HUES48 (cell line): Measurements from ENCODE around the gene MAP3K5.

Experiments
- H3K27ac ChIP-seq: one replicate; pipeline ENCODE4 v1.7.0; 2013; ENCODE audit warnings: low read depth, low read length, inconsistent platforms
- H3K27me3 ChIP-seq: 2 replicates; pipeline ENCODE4 v1.6.1; 2013; ENCODE audit warnings: mild to moderate bottlenecking, low read length; ENCODE audit not compliant: control insufficient read depth, insufficient read depth
- H3K36me3 ChIP-seq: 2 replicates; pipeline ENCODE4 v1.6.1; 2013; ENCODE audit warnings: low read length; ENCODE audit not compliant: control insufficient read depth, insufficient read depth
- H3K4me1 ChIP-seq: 2 replicates; pipeline ENCODE4 v1.6.1; 2013; ENCODE audit warnings: mild to moderate bottlenecking, low read length; ENCODE audit not compliant: control insufficient read depth, insufficient read depth
- H3K4me3 ChIP-seq: 2 replicates; pipeline ENCODE4 v1.5.1; 2013; ENCODE audit warnings: mild to moderate bottlenecking, low read depth, low read length
- H3K9ac ChIP-seq: 2 replicates; pipeline ENCODE4 v1.6.1; 2013; ENCODE audit warnings: mild to moderate bottlenecking, low read depth, low read length, moderate library complexity
- H3K9me3 ChIP-seq: 2 replicates; pipeline ENCODE4 v1.6.1; 2013; ENCODE audit warnings: low read length; ENCODE audit not compliant: control insufficient read depth, insufficient read depth

MAP3K5 gene

DNA sequence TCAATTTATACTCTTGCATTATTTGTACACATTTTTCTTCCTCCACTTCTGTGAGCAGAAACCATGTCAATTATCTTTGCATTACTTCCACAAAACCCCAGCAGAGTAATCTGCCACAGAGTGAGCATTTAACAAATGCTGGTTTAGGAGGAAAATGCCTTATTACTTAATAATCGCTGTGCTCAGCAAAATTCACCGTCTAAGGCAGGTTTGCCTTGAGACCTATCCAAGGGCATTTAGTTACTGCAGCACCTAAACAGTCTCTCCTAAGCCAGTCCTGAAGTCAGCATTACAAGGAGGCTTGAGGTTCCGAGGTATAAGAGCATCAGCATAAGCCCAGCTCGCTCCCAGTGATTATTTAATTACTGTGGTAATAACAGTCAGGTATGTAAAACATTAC lies 270.4 kb downstream of the MAP3K5 start:
- H3K4me1 ChIP-seq, result peaks cover 47% of the 10 kb centered on the region
- H3K27ac ChIP-seq, result no peak overlapping the region
- H3K4me3 ChIP-seq, result no peak overlapping the region
- H3K9me3 ChIP-seq, result no peaks in the 10 kb centered on the region
- no peaks in the 10 kb centered on the region for H3K36me3 ChIP-seq
- H3K9ac ChIP-seq, result no peak overlapping the region
- H3K27me3 ChIP-seq, result no peaks in the 10 kb centered on the region

DNA sequence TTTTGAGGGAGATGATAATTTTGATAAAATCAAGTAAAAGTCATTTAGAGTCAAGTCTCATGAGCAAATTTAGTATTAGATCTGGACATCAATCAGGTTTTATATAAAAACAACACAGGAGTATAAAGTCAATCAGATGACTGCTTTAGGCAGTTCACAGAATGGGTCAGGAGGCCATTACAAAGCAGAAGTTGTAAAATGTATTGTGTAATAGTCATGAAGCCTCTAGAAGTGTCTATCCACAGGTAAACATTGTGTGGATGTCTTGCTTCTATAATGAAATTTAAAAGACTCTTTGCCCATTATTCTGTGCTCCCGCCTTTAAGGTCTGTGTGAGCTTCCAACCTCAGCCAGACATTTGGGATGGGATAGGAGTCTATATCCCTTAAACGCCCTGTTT lies 270.9 kb downstream of the MAP3K5 start:
- Histone ChIP-seq H3K27ac (no peak overlapping the region), H3K27me3 (no peaks in the 10 kb centered on the region), H3K36me3 (no peaks in the 10 kb centered on the region), H3K9ac (no peak overlapping the region), H3K9me3 (no peaks in the 10 kb centered on the region), H3K4me1 (peaks cover 42% of the 10 kb centered on the region), H3K4me3 (no peak overlapping the region)

DNA sequence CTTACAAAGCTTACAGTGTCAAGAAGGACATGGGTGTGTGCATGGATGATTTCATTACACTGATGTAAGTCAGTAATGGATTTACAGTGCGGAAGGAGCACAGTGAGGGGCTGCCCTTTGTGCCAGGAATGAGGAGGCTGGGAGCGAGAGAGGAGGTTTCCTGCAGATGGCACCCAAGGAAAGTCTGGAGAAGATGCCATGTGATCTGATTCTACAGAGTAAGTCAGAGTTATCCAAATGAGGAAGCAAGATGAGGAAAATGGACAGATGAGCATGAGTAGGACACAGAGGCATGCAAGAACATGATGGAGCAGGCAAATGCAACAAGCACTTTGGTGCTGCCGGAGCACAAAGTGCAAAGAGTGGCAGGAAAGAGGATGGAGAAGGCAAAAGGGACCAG lies 271.8 kb downstream of the MAP3K5 start:
- Histone ChIP-seq H3K27me3 (no peaks in the 10 kb centered on the region), H3K27ac (no peak overlapping the region), H3K4me1 (peaks cover 33% of the 10 kb centered on the region), H3K9ac (no peak overlapping the region), H3K36me3 (no peaks in the 10 kb centered on the region), H3K4me3 (no peak overlapping the region), H3K9me3 (no peaks in the 10 kb centered on the region)

DNA sequence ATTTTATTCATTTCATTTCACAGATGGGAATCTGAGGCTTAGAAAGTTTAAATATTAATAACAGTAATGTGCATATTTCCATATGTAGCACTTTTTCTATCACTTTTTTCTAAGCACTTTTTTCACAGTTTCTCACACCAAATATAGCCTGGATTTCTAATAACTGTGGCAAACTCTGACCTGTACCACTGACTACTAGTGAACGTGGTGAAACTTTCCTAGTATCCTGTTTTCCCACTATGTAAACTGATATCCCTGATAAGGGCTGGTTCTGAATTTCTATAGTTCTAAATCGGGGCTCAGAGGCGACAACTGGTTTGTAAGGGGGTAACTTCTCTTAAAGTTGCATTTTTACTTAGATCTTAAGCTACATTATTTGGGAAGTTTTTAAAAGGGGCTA lies 274.7 kb downstream of the MAP3K5 start:
- Histone ChIP-seq H3K4me3 (no peak overlapping the region), H3K36me3 (0 out of 2 replicates have a peak, but pooled peaks cover 5% of the 10 kb centered on the region), H3K27ac (no peak overlapping the region), H3K9me3 (no peaks in the 10 kb centered on the region), H3K9ac (no peak overlapping the region), H3K27me3 (no peaks in the 10 kb centered on the region), H3K4me1 (peaks cover 21% of the 10 kb centered on the region)

DNA sequence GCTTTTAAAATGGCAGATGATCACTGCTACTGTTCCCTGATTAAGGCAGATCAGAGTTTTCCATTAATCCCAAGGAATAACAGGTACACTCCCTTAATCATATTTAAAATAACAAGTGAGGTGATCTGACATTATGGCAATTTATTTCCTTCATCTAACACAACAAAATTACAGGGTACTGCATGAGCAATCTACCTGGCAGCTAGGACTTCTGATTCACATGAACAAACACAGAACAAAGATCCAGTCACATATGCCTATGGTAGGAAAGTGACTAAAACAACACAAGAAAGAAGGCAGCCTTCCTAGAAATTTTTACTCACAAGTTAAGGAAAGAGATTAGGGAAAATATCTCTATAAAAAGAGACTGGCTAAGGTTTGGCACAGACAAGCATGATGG lies 275.3 kb downstream of the MAP3K5 start:
- Histone ChIP-seq H3K36me3 (0 out of 2 replicates have a peak, but pooled peaks cover 5% of the 10 kb centered on the region), H3K9ac (no peak overlapping the region), H3K27me3 (no peaks in the 10 kb centered on the region), H3K9me3 (no peaks in the 10 kb centered on the region), H3K27ac (no peak overlapping the region), H3K4me1 (peaks cover 21% of the 10 kb centered on the region), H3K4me3 (no peak overlapping the region)

DNA sequence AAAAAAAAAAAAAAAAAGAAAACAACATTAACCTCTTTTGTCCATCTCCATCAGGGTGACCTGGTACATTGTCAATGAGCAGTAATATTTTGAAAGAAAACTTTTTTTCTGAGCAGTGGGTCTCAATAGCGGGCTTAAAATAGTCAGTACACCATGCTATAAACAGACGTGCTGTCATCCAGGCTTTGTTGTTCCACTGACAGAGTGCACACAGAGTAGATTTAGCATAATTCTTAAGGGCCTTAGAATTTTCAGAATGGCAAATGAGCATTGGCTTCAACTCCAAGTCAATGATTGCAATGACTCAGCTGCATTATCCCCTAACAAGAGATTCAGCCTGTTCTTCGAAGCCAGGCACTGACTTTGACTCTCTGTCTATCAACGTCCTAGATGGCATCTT lies 277.7 kb downstream of the MAP3K5 start:
- Histone ChIP-seq H3K4me3 (no peak overlapping the region), H3K27ac (no peak overlapping the region), H3K27me3 (no peaks in the 10 kb centered on the region), H3K9me3 (no peaks in the 10 kb centered on the region), H3K36me3 (peaks cover 10% of the 10 kb centered on the region; the same call in 1 of the 2 replicates), H3K4me1 (peaks cover 10% of the 10 kb centered on the region), H3K9ac (no peak overlapping the region)

DNA sequence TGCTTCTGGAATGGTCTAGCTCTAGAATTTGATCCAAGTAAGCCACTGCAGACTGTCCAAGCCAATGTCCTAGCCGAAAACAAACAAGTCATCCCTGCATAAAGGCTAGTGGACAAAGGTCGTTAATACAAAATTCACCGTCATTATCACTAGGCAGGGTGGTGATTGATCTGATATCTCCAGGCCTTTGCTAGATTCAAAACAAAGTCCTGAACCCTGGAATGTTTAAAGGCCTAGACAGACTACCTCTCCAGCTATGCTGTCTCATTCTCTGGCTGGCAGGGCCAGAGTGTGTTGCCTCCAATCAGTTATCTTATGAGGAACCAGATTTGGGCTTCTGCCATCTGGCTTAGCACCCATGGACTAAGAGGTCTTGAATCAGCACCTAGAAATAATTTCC lies 280.4 kb downstream of the MAP3K5 start:
- Histone ChIP-seq H3K4me3 (no peak overlapping the region), H3K9ac (no peak overlapping the region), H3K27ac (no peak overlapping the region), H3K9me3 (no peaks in the 10 kb centered on the region), H3K36me3 (peaks cover 10% of the 10 kb centered on the region; the same call in 1 of the 2 replicates), H3K27me3 (no peaks in the 10 kb centered on the region), H3K4me1 (peaks cover 8% of the 10 kb centered on the region)

DNA sequence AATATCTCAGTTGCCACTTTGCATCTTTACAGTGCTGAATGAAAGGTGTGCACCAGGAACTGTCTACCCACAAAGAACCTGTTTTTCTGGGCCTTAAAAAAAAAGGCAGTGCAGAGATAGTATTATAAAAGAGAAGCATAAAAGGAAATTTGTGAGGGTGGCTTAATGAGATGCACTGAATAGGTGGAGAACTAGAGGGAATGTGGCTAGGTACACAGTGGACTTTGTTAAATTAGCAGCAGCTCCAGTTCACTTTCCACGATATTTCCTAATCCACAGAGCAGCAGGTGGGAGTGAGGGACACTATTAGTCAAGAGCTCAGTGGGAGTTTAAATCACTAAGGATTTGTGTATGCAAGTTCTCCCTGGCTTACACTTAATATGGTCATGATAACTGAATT lies 280.9 kb downstream of the MAP3K5 start:
- no peak overlapping the region for H3K9ac ChIP-seq
- no peaks in the 10 kb centered on the region for H3K9me3 ChIP-seq
- H3K27me3 ChIP-seq, result no peaks in the 10 kb centered on the region
- peaks cover 13% of the 10 kb centered on the region for H3K4me1 ChIP-seq
- H3K27ac ChIP-seq, result no peak overlapping the region
- no peak overlapping the region for H3K4me3 ChIP-seq
- peaks cover 10% of the 10 kb centered on the region; the same call in 1 of the 2 replicates for H3K36me3 ChIP-seq

- peaks cover 10% of the 10 kb centered on the region; the same call in 1 of the 2 replicates for H3K36me3 ChIP-seq
- H3K27ac ChIP-seq, result no peak overlapping the region
- H3K9me3 ChIP-seq, result no peaks in the 10 kb centered on the region
- no peaks in the 10 kb centered on the region for H3K27me3 ChIP-seq
- no peak overlapping the region for H3K9ac ChIP-seq
- peaks cover 19% of the 10 kb centered on the region for H3K4me1 ChIP-seq
- H3K4me3 ChIP-seq, result no peak overlapping the region
Measured at GRCh38 chr6:136510782-136511181, 281.5 kb downstream of the MAP3K5 start.

GRCh38 chr6:136510299-136510698 lies 282.0 kb downstream of the MAP3K5 start:
- peaks cover 23% of the 10 kb centered on the region for H3K4me1 ChIP-seq
- H3K36me3 ChIP-seq, result peaks cover 10% of the 10 kb centered on the region; the same call in 1 of the 2 replicates
- H3K4me3 ChIP-seq, result no peak overlapping the region
- no peak overlapping the region for H3K27ac ChIP-seq
- no peak overlapping the region for H3K9ac ChIP-seq
- no peaks in the 10 kb centered on the region for H3K27me3 ChIP-seq
- no peaks in the 10 kb centered on the region for H3K9me3 ChIP-seq

- Histone ChIP-seq H3K27ac (no peak overlapping the region), H3K4me3 (no peak overlapping the region), H3K4me1 (peaks cover 29% of the 10 kb centered on the region), H3K36me3 (peaks cover 9% of the 10 kb centered on the region; the same call in 1 of the 2 replicates), H3K9ac (no peak overlapping the region), H3K9me3 (no peaks in the 10 kb centered on the region), H3K27me3 (no peaks in the 10 kb centered on the region)
Measured at GRCh38 chr6:136508725-136509392, 283.4 kb downstream of the MAP3K5 start.
